IMR-90 (cell line): ENCODE measurements around the gene PDE4C. TPM values are rescaled to one million over a fixed set of nuclear protein-coding genes. Genes with fewer than 3 reads are reported as not detected.
A peak's percentile ranks its signal among the peaks of the same experiment; 100 is the strongest.

Source experiments
- ATAC-seq: fragments of 200-7000 bp; cut with Tn5 transposase; 2 replicates; pipeline ENCODE4 v1.9.1; 2020; ENCODE audit warnings: low read depth, mild to moderate bottlenecking, moderate library complexity
- BruUV-seq: library from RNA; stranded (reverse); fragments of 400-500 nt; replicated peaks from 2 replicates; lab custom pipeline; 2021; lab: Mats Ljungman, UMichigan
- CTCF ChIA-PET: fragments of 300-600 bp; formaldehyde crosslinking; extraction: SDS; loops from one replicate; lab custom pipeline; 2021; ENCODE audit warnings: antibody characterized with exemption; lab: Yijun Ruan, JAX
- POLR2A ChIA-PET: fragments of 300-600 bp; sonication (Branson Sonifier 250); formaldehyde crosslinking; loops from one replicate; lab custom pipeline; 2022; ENCODE audit warnings: antibody characterized with exemption; ENCODE audit not compliant: unreplicated experiment; lab: Charles Lee
- DNase-seq: peaks from one replicate; pipeline ENCODE4 v3.0.0; 2013
- H2AFZ ChIP-seq: replicated peaks from 2 replicates; pipeline ENCODE3; 2013; ENCODE audit warnings: low read length, mild to moderate bottlenecking; ENCODE audit not compliant: poor library complexity
- H2AK5ac ChIP-seq: 2 replicates; pipeline ENCODE4 v1.6.1; 2013; ENCODE audit warnings: low read depth, low read length, inconsistent platforms
- H2AK9ac ChIP-seq: replicated peaks from 2 replicates; pipeline ENCODE3; 2013; ENCODE audit warnings: mild to moderate bottlenecking, low read depth, low read length, moderate library complexity; ENCODE audit not compliant: poor library complexity
- H2BK120ac ChIP-seq: 2 replicates; pipeline ENCODE4 v1.6.1; 2013; ENCODE audit warnings: low read depth, low read length, inconsistent platforms
- H2BK15ac ChIP-seq: 3 replicates; pipeline ENCODE4 v1.6.1; 2013; ENCODE audit warnings: low read depth, low read length, inconsistent platforms
- H2BK20ac ChIP-seq: 2 replicates; pipeline ENCODE4 v1.6.1; 2013; ENCODE audit warnings: low read depth, mild to moderate bottlenecking, inconsistent platforms, low read length, moderate library complexity
- H2BK5ac ChIP-seq: 2 replicates; pipeline ENCODE4 v1.6.1; 2013; ENCODE audit warnings: mild to moderate bottlenecking, low read depth, low read length, inconsistent platforms; ENCODE audit not compliant: poor library complexity, severe bottlenecking
- H3K14ac ChIP-seq: replicated peaks from 2 replicates; pipeline ENCODE4 v1.6.1; 2013; ENCODE audit warnings: low read depth, low read length, inconsistent platforms
- H3K18ac ChIP-seq: 2 replicates; pipeline ENCODE4 v1.6.1; 2013; ENCODE audit warnings: low read depth, low read length, control low read depth
- H3K23ac ChIP-seq: 2 replicates; pipeline ENCODE4 v1.6.1; 2013; ENCODE audit warnings: low read depth, low read length, inconsistent platforms
- H3K27ac ChIP-seq: 2 replicates; pipeline ENCODE4 v1.5.1; 2013; ENCODE audit warnings: mild to moderate bottlenecking, control low read depth, low read length; ENCODE audit not compliant: insufficient read depth
- H3K27me3 ChIP-seq: 2 replicates; pipeline ENCODE4 v1.6.1; 2013; ENCODE audit warnings: low read length; ENCODE audit not compliant: control insufficient read depth, insufficient read depth
- H3K36me3 ChIP-seq: 2 replicates; pipeline ENCODE4 v1.6.1; 2013; ENCODE audit warnings: low read length, mixed read lengths; ENCODE audit not compliant: control insufficient read depth, insufficient read depth
- H3K4ac ChIP-seq: 2 replicates; pipeline ENCODE4 v1.6.1; 2013; ENCODE audit warnings: low read depth, low read length, inconsistent platforms
- H3K4me1 ChIP-seq: 2 replicates; pipeline ENCODE4 v1.6.1; 2013; ENCODE audit warnings: low read length, mixed read lengths; ENCODE audit not compliant: control insufficient read depth, insufficient read depth
- H3K4me2 ChIP-seq: 2 replicates; pipeline ENCODE4 v1.6.1; 2013; ENCODE audit warnings: low read depth, mild to moderate bottlenecking, control low read depth, low read length, moderate library complexity
- H3K4me3 ChIP-seq: 2 replicates; pipeline ENCODE4 v1.5.1; 2013; ENCODE audit warnings: low read depth, mild to moderate bottlenecking, control low read depth, low read length, moderate library complexity; ENCODE audit not compliant: insufficient read depth
- H3K56ac ChIP-seq: 2 replicates; pipeline ENCODE4 v1.6.1; 2013; ENCODE audit warnings: low read length, inconsistent platforms; ENCODE audit not compliant: insufficient read depth; ENCODE audit errors: extremely low read depth
- H3K79me1 ChIP-seq, 2 experiments: 2 replicates each; pipeline ENCODE4 v1.6.1; 2013; ENCODE audit warnings: low read length in 2 of 2, inconsistent platforms in 1 of 2, low read depth in 1 of 2
- H3K9ac ChIP-seq: 2 replicates; pipeline ENCODE4 v1.6.1; 2013; ENCODE audit warnings: low read depth, low read length, control low read depth
- H3K9me1 ChIP-seq: 2 replicates; pipeline ENCODE4 v1.6.1; 2013; ENCODE audit warnings: low read length, inconsistent platforms; ENCODE audit not compliant: insufficient read depth
- H3K9me3 ChIP-seq: 2 replicates; pipeline ENCODE4 v1.6.1; 2013; ENCODE audit warnings: low read length; ENCODE audit not compliant: control insufficient read depth, insufficient read depth
- H4K20me1 ChIP-seq: 2 replicates; pipeline ENCODE4 v1.6.1; 2013; ENCODE audit warnings: low read length, inconsistent platforms; ENCODE audit not compliant: insufficient read depth
- H4K5ac ChIP-seq: 2 replicates; pipeline ENCODE4 v1.6.1; 2013; ENCODE audit warnings: mild to moderate bottlenecking, low read depth, low read length, control low read depth
- H4K8ac ChIP-seq, 2 experiments: 2 replicates each; pipeline ENCODE4 v1.6.1; 2013; ENCODE audit warnings: low read depth in 2 of 2, low read length in 2 of 2, control low read depth in 1 of 2, inconsistent platforms in 1 of 2
- H4K91ac ChIP-seq: 2 replicates; pipeline ENCODE4 v1.6.1; 2013; ENCODE audit warnings: low read depth, low read length, inconsistent platforms; ENCODE audit not compliant: insufficient read depth
- BHLHE40 ChIP-seq: fragments of 150-350 bp; IDR thresholded peaks from 2 replicates; pipeline ENCODE4 v1.6.1; 2016; ENCODE audit warnings: mild to moderate bottlenecking, low read depth, low read length
- CHD1 ChIP-seq: IDR thresholded peaks from 2 replicates; pipeline ENCODE4 v1.6.1; 2012; ENCODE audit warnings: low read depth, low read length, improper control_type of control experiment
- FOS ChIP-seq: fragments of 150-350 bp; IDR thresholded peaks from 2 replicates; pipeline ENCODE4 v1.6.1; 2016; ENCODE audit warnings: low read depth, low read length
- MAFK ChIP-seq: IDR thresholded peaks from 2 replicates; pipeline ENCODE4 v1.6.1; 2012; ENCODE audit warnings: low read depth, low read length, improper control_type of control experiment
- MAZ ChIP-seq: IDR thresholded peaks from 2 replicates; pipeline ENCODE4 v1.6.1; 2012; ENCODE audit warnings: low read depth, mild to moderate bottlenecking, low read length, improper control_type of control experiment, moderate library complexity, borderline replicate concordance
- MXI1 ChIP-seq: IDR thresholded peaks from 2 replicates; pipeline ENCODE4 v1.6.1; 2012; ENCODE audit warnings: low read depth, mild to moderate bottlenecking, low read length, moderate library complexity, borderline replicate concordance
- NFE2L2 ChIP-seq: fragments of 150-350 bp; IDR thresholded peaks from 2 replicates; pipeline ENCODE4 v1.6.1; 2016; ENCODE audit warnings: low read depth, mild to moderate bottlenecking, low read length
- POLR2A ChIP-seq: IDR thresholded peaks from 2 replicates; pipeline ENCODE4 v1.6.1; 2012; ENCODE audit warnings: mild to moderate bottlenecking, low read depth, low read length
- RAD21 ChIP-seq: IDR thresholded peaks from 2 replicates; pipeline ENCODE4 v1.6.1; 2012; ENCODE audit warnings: low read length, improper control_type of control experiment
- RCOR1 ChIP-seq: IDR thresholded peaks from 2 replicates; pipeline ENCODE4 v1.6.1; 2012; ENCODE audit warnings: mild to moderate bottlenecking, low read length, improper control_type of control experiment; ENCODE audit not compliant: insufficient replicate concordance
- RFX5 ChIP-seq: IDR thresholded peaks from 2 replicates; pipeline ENCODE4 v1.8.0; 2012; ENCODE audit warnings: low read depth, mild to moderate bottlenecking, low read length, moderate library complexity
- SMC3 ChIP-seq: fragments of 150-350 bp; IDR thresholded peaks from 2 replicates; pipeline ENCODE4 v1.6.1; 2016; ENCODE audit warnings: low read depth, mild to moderate bottlenecking, antibody characterized with exemption, low read length, moderate library complexity
- WGBS, 2 experiments: methylation state at CpG; one replicate each; pipeline versions ENCODE4 v1.1.5 to v1.1.7; 2013; ENCODE audit warnings: missing lambda C conversion rate in 2 of 2; ENCODE audit not compliant: insufficient read length in 1 of 2; ENCODE audit errors: extremely low coverage in 2 of 2; 5-methylcytosine and 5-hydroxymethylcytosine counted together
- dilution Hi-C: fragments of 300-500 bp; cut with HindIII; formaldehyde crosslinking; loops from one replicate; pipeline ENCODE4 v1.14.3; 2018; ENCODE audit warnings: low sequenced_read_pairs; ENCODE audit not compliant: unreplicated experiment
- in situ Hi-C: fragments of 300-500 bp; cut with MboI; formaldehyde crosslinking; loops from 3 replicates; pipeline ENCODE4 v1.14.3; 2019; ENCODE audit warnings: low sequenced_read_pairs, inconsistent platforms, mixed read lengths
- intact Hi-C: fragments of 100-400 bp; cut with micrococcal nuclease; formaldehyde crosslinking; loops from 2 replicates; pipeline ENCODE4 v1.10.0; 2022
- polyA plus RNA-seq, 3 experiments: library from polyadenylated mRNA; depleted of rRNA; stranded (reverse); fragments of >200 nt; gene quantifications; 2 replicates each; pipeline ENCODE4 v1.2.3, GENCODE V29; 2012; ENCODE audit warnings: low replicate concordance in 1 of 3
- total RNA-seq: library from RNA; depleted of rRNA; stranded (reverse); fragments of >200 nt; gene quantifications from 2 replicates; pipeline ENCODE4 v1.2.3, GENCODE V29; 2012
- TF ChIP-seq, protein P1 (sequence below): fragments of 150-350 bp; IDR thresholded peaks from 2 replicates; pipeline ENCODE4 v1.6.1; 2016; ENCODE audit warnings: low read depth, mild to moderate bottlenecking, low read length, moderate library complexity, borderline replicate concordance
- TF ChIP-seq, protein P2 (sequence below): fragments of 150-350 bp; IDR thresholded peaks from 2 replicates; pipeline ENCODE4 v1.6.1; 2017; ENCODE audit warnings: mild to moderate bottlenecking, antibody characterized with exemption, low read length, low read depth

The PDE4C gene
- total and polyA plus RNA-seq, 2 of the 4 experiments (the other 2 are of a cell fraction), result 0.18 to 0.24 TPM

DNA sequence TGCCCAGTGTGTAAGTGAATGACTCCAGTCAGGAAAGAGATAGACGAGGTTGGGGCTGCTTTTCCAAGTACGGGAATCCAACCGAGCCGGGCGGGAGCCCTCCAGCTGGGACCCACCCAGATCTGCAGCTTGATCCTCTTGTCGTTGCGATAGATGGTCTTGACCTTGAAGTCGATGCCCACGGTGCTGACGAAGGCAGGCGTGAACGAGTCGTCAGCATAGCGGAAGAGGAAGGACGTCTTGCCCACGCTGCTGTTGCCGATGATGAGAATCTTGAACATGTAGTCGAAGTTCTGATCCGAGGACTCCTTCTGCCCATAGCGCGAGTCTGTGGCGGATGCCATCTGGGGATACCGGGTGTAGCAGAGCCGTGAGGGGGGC lies 23.9 kb downstream of the PDE4C start:
- Histone ChIP-seq H3K79me1 (peaks cover 4 to 45% of the 10 kb centered on the region in 2 experiments), H3K9ac (no peak overlapping the region), H3K27me3 (no peaks in the 10 kb centered on the region), H3K4me2 (peak overlapping the region; percentile 98; the same call in 1 of the 2 replicates), H3K4ac (no peak overlapping the region), H2BK120ac (no peak overlapping the region), H4K91ac (no peak overlapping the region), H3K9me3 (no peaks in the 10 kb centered on the region), H3K18ac (no peak overlapping the region), H2BK5ac (no peak overlapping the region), H3K4me1 (peaks cover 14% of the 10 kb centered on the region), H3K9me1 (peaks cover 9% of the 10 kb centered on the region; the same call in 1 of the 2 replicates), H4K8ac (0 out of 4 replicates have a peak overlapping the region, but pooled peaks of 1 of the 2 experiments have one; percentile 12), H4K5ac (no peak overlapping the region), H3K36me3 (peaks cover 22% of the 10 kb centered on the region), H2BK15ac (no peak overlapping the region), H2AK9ac (peak overlapping the region; percentile 48), H3K14ac (no peak overlapping the region), H3K4me3 (no peak overlapping the region), H3K27ac (no peak overlapping the region), H4K20me1 (peaks cover 11% of the 10 kb centered on the region; the same call in 1 of the 2 replicates), H2AFZ (peak overlapping the region; percentile 94), H3K56ac (no peak overlapping the region), H2BK20ac (no peak overlapping the region), H3K23ac (no peak overlapping the region), H2AK5ac (peak overlapping the region; percentile 68; the same call in 1 of the 2 replicates)
- intact Hi-C loops (loop anchor here (1.0 to 10.0 kb wide), 3 partner anchors 49 to 212 kb away; partner anchors contain the start of genes LSM4 and SSBP4), in situ Hi-C loops (no loop called here), dilution Hi-C loops (no loop called here)
- TF ChIP-seq POLR2A (no peak), RCOR1 (no peak), FOS (no peak), RAD21 (no peak), BHLHE40 (no peak), CHD1 (no peak), SMC3 (no peak), NFE2L2 (no peak), MAZ (no peak), MAFK (no peak), MXI1 (no peak), RFX5 (no peak)
- TF ChIP-seq, protein P1, sequence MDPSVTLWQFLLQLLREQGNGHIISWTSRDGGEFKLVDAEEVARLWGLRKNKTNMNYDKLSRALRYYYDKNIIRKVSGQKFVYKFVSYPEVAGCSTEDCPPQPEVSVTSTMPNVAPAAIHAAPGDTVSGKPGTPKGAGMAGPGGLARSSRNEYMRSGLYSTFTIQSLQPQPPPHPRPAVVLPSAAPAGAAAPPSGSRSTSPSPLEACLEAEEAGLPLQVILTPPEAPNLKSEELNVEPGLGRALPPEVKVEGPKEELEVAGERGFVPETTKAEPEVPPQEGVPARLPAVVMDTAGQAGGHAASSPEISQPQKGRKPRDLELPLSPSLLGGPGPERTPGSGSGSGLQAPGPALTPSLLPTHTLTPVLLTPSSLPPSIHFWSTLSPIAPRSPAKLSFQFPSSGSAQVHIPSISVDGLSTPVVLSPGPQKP, result no peak
- TF ChIP-seq, protein P2, sequence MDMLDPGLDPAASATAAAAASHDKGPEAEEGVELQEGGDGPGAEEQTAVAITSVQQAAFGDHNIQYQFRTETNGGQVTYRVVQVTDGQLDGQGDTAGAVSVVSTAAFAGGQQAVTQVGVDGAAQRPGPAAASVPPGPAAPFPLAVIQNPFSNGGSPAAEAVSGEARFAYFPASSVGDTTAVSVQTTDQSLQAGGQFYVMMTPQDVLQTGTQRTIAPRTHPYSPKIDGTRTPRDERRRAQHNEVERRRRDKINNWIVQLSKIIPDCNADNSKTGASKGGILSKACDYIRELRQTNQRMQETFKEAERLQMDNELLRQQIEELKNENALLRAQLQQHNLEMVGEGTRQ, result no peak
- ChIA-PET POLR2A (no interaction called here), CTCF (no interaction called here)
- 85% methylated on average over 17 of the region's 24 CpGs; no CpG with 5 or more reads in 1 of the 2 experiments for WGBS, 2 experiments
- ATAC-seq (no peak), DNase-seq (no peak)
- no TSS peak for BruUV-seq
